Ovary (tissue), 9 donors: ENCODE measurements around the gene CELF4. TPM values are rescaled to one million over a fixed set of nuclear protein-coding genes. Genes with fewer than 3 reads are reported as not detected.

ENCODE experiments used
- DNase-seq, 5 donors: peaks; one replicate each; pipeline ENCODE4 v3.0.0-alpha.2; 2019 to 2020
- H3K27ac ChIP-seq, 2 donors: fragments of 200-600 bp; one replicate each; pipeline versions ENCODE4 v1.5.1 to v1.8.0; 2019 to 2022
- H3K27me3 ChIP-seq: fragments of 200-600 bp; one replicate; pipeline ENCODE4 v1.8.0; 2022
- H3K36me3 ChIP-seq: fragments of 200-600 bp; sonication (generic); one replicate; pipeline ENCODE4 v1.5.1; 2019
- H3K4me1 ChIP-seq: one replicate; pipeline ENCODE4 v1.8.1; 2013; ENCODE audit warnings: mild to moderate bottlenecking, moderate library complexity; ENCODE audit not compliant: insufficient read depth
- H3K4me3 ChIP-seq: fragments of 200-600 bp; sonication (generic); one replicate; pipeline ENCODE4 v1.5.1; 2017
- H3K9me3 ChIP-seq, 2 donors: fragments of 200-600 bp in 1 of 2; sonication (generic) in 1 of 2; one replicate each; pipeline versions ENCODE4 v1.5.1 to v1.8.1; 2013 to 2019; ENCODE audit warnings: mild to moderate bottlenecking in 1 of 2, moderate library complexity in 1 of 2
- CTCF ChIP-seq, 3 donors: fragments of 450-650 bp in 2 of 3; fragments of 200-600 bp in 1 of 3; IDR thresholded peaks; one replicate each; pipeline versions ENCODE4 v1.5.1 to v1.8.0; 2016 to 2022; ENCODE audit warnings: antibody characterized with exemption in 3 of 3, mild to moderate bottlenecking in 1 of 3
- EP300 ChIP-seq: sonication (generic); formaldehyde crosslinking; IDR thresholded peaks from one replicate; pipeline ENCODE4 v1.6.1; 2017; ENCODE audit warnings: antibody characterized with exemption
- POLR2A ChIP-seq: fragments of 450-650 bp; IDR thresholded peaks from one replicate; pipeline ENCODE4 v1.6.1; 2017; ENCODE audit warnings: antibody characterized with exemption, mild to moderate bottlenecking, moderate library complexity
- WGBS, 3 donors: extraction: QIAGEN DNeasy Blood & Tissue Kit in 1 of 3; methylation state at CpG; one replicate each; pipeline versions ENCODE4 v1.1.5 to v1.1.7; 2013 to 2017; 5-methylcytosine and 5-hydroxymethylcytosine counted together
- intact Hi-C, 4 donors: fragments of 100-400 bp; cut with DNase I; formaldehyde crosslinking; loops; one replicate each; pipeline versions ENCODE4 v1.11.0 to v1.15.1; 2022 to 2023
- polyA plus RNA-seq, 2 donors: library from polyadenylated mRNA; stranded (reverse); fragments of 200-250 nt in 1 of 2; fragments of 350-450 nt in 1 of 2; fragmentation: Illumina TruSeq in 1 of 2; extraction: RNeasy Lipid Tissue Mini Kit (QIAGEN cat#74804) in 1 of 2; gene quantifications; one replicate each; pipeline ENCODE4 v1.2.3, GENCODE V29; 2013 to 2014
- total RNA-seq, 7 donors: library from RNA; depleted of rRNA in 2 of 7; stranded (reverse); fragments of >200 nt in 2 of 7; fragmentation: NEBNext Ultra II Directional in 3 of 7; extraction: Animal tissue kit (Norgen Biotek cat#: 25700) in 3 of 7; gene quantifications; one replicate each; pipeline versions ENCODE4 v1.1.0 to v1.2.4, GENCODE V29; 2016 to 2023
- donor health status: DM: no; HTN: no; CAD: no; lungs with moderate emphysema.
- donor health status: DM: no; HTN: no; CAD: no.
- donor health status: Bipolar disorder and iron deficiency.
- donor health status: DM: yes; HTN: yes; CAD: no.
- donor health status: DM: no; HTN: no; CAD: no.
- donor health status: DM: yes; HTN: yes; CAD: no.

The CELF4 gene
- total and polyA plus RNA-seq, 9 donors: 0.15 to 1.6 (median 1.1) TPM; not detected in 1

DNA sequence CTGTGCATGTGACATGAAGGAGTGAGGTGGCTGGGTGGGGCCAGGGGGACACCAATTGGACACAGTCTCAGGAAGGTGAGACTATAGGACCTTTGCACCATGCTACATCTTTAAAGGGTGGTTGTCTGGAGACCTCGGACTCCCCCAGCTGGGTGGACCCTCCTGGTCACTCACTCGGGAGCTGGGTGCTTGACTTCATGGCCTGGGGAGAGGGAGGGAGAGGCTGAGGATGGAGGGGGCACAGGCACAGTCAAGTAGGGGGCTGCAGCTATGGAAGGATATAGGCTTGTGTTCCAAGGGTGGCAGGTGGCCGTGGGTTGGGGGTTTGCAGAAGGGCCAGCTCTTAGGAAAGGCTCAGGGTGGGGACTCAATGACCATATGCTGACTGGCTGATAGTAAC lies 7.1 kb upstream of the CELF4 start:
- Histone ChIP-seq H3K9me3 (no peaks in the 10 kb centered on the region), H3K36me3 (no peaks in the 10 kb centered on the region), H3K4me3 (no peak overlapping the region), H3K27ac (no peak overlapping the region), H3K27me3 (no peaks in the 10 kb centered on the region), H3K4me1 (no peaks in the 10 kb centered on the region)
- intact Hi-C loops: no loop called here
- 73 to 76% (median 74%) methylated on average over 3 of the region's 3 CpGs for WGBS, 3 donors
- no peak for DNase-seq
- no peak for TF ChIP-seq POLR2A

- TF ChIP-seq POLR2A: no peak
- no peak for TF ChIP-seq CTCF (IDR thresholded peaks at IDR 0.05)
- TF ChIP-seq EP300: no peak
- DNase-seq: no peak
- Histone ChIP-seq H3K9me3 (no peaks in the 10 kb centered on the region), H3K36me3 (no peaks in the 10 kb centered on the region), H3K27ac (no peak overlapping the region), H3K27me3 (no peaks in the 10 kb centered on the region), H3K4me1 (peaks cover 8% of the 10 kb centered on the region), H3K4me3 (no peak overlapping the region)
- intact Hi-C loops: no loop called here
- WGBS, 3 donors: 64 to 69% (median 67%) methylated on average over 5 of the region's 5 CpGs
These were observed 5.7 kb upstream of the CELF4 start for GRCh38 chr18:37571266-37571665.

DNA sequence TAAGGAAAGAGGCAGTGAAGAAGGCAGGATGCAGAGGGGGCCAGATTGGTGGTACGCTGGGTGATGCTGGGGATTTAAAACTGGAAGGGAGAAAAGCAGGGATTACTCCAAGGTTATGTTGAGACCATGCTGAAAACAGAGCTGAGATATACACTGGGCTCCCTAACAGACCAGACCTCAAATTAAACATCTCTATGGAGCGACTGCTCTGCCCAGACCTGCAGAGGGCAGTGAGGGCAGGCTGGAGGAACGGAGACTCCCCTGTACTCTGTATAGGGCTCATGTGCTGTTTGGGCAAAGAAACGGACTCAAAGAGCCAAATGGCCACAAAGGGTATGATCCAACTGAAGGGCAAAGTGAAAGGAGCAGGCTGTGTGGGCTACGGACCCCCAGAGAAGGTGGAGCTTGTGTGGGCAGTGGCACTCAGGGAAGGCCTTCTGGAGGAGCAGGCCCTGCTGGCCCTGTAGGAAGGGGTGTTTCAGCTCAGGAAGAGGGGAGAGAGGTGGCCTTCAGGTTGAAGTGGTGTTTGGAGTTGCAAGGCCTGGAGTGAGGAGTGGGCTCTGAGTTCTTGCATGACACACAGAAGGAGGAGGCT lies 4.8 kb upstream of the CELF4 start:
- H3K4me1 ChIP-seq: peaks cover 8% of the 10 kb centered on the region
- no peaks in the 10 kb centered on the region for H3K9me3 ChIP-seq
- no peak for DNase-seq
- TF ChIP-seq EP300 (no peak), CTCF (IDR thresholded peaks at IDR 0.05) (no peak), POLR2A (no peak)
- H3K27me3 ChIP-seq: no peaks in the 10 kb centered on the region
- H3K27ac ChIP-seq: no peak overlapping the region
- H3K4me3 ChIP-seq: no peak overlapping the region
- no peaks in the 10 kb centered on the region for H3K36me3 ChIP-seq
- WGBS, 3 donors: 73 to 77% (median 76%) methylated on average over 5 of the region's 5 CpGs
- intact Hi-C loops: no loop called here

GRCh38 chr18:37568671-37569070 lies 3.1 kb upstream of the CELF4 start:
- H3K4me1 ChIP-seq: peaks cover 12% of the 10 kb centered on the region

More at GRCh38 chr18:37568671-37569070, 3.1 kb upstream of the CELF4 start:
- TF ChIP-seq EP300 (no peak), POLR2A (no peak), CTCF (IDR thresholded peaks at IDR 0.05) (no peak)
- H3K27ac ChIP-seq: no peak overlapping the region
- no peaks in the 10 kb centered on the region for H3K9me3 ChIP-seq
- 45 to 65% (median 45%) methylated on average over 4 of the region's 4 CpGs for WGBS, 3 donors
- no peak for DNase-seq
- H3K36me3 ChIP-seq: no peaks in the 10 kb centered on the region
- no peak overlapping the region for H3K4me3 ChIP-seq
- intact Hi-C loops: no loop called here
- H3K27me3 ChIP-seq: no peaks in the 10 kb centered on the region
